H1 (cell line): Measurements from ENCODE around the gene PLAU. TPM values are rescaled to one million over a fixed set of nuclear protein-coding genes. Genes with fewer than 3 reads are reported as not detected.

Experiments
- CTCF ChIA-PET: fragments of 300-600 bp; sonication (Branson Sonifier 250); formaldehyde crosslinking; loops from one replicate; lab custom pipeline; 2021; ENCODE audit not compliant: partially characterized antibody; lab: Charles Lee
- POLR2A ChIA-PET: fragments of 300-600 bp; sonication (Branson Sonifier 250); formaldehyde crosslinking; loops from one replicate; lab custom pipeline; 2021; ENCODE audit warnings: inconsistent platforms; ENCODE audit not compliant: partially characterized antibody; lab: Charles Lee
- DNase-seq, 2 experiments: peaks; one replicate each; pipeline versions ENCODE4 v3.0.0 to v3.0.0-alpha.2; 2010 to 2022; ENCODE audit warnings: low spot score in 2 of 2, low read depth in 1 of 2, mixed read lengths in 1 of 2
- FAIRE-seq: peaks from 2 replicates; lab custom pipeline; 2011; peaks lifted over from hg19 to GRCh38; lab: Jason Lieb, UNC
- H2AFZ ChIP-seq: 2 replicates; pipeline ENCODE4 v1.8.1; 2012; ENCODE audit warnings: low read length, inconsistent platforms
- H2AK5ac ChIP-seq: 2 replicates; pipeline ENCODE4 v1.6.1; 2013; ENCODE audit warnings: low read depth, low read length
- H2BK120ac ChIP-seq: replicated peaks from 2 replicates; pipeline ENCODE3; 2013; ENCODE audit warnings: low read depth, low read length, inconsistent platforms
- H2BK12ac ChIP-seq: 2 replicates; pipeline ENCODE4 v1.6.1; 2013; ENCODE audit warnings: low read depth, low read length
- H2BK15ac ChIP-seq: 2 replicates; pipeline ENCODE4 v1.6.1; 2013; ENCODE audit warnings: low read length
- H2BK20ac ChIP-seq: 2 replicates; pipeline ENCODE4 v1.6.1; 2013; ENCODE audit warnings: low read length
- H2BK5ac ChIP-seq: 2 replicates; pipeline ENCODE4 v1.6.1; 2013; ENCODE audit warnings: low read depth, low read length
- H3K14ac ChIP-seq: 2 replicates; pipeline ENCODE4 v1.6.1; 2013; ENCODE audit warnings: inconsistent platforms; ENCODE audit not compliant: insufficient read length
- H3K18ac ChIP-seq: 2 replicates; pipeline ENCODE4 v1.6.1; 2013; ENCODE audit warnings: low read length; ENCODE audit errors: extremely low read depth
- H3K23ac ChIP-seq: 2 replicates; pipeline ENCODE4 v1.6.1; 2013; ENCODE audit warnings: inconsistent platforms; ENCODE audit not compliant: insufficient read length
- H3K23me2 ChIP-seq: 2 replicates; pipeline ENCODE4 v1.6.1; 2013; ENCODE audit warnings: low read depth, low read length
- H3K27ac ChIP-seq: 2 replicates; pipeline ENCODE4 v1.6.1; 2011; ENCODE audit warnings: low read depth, low read length, inconsistent platforms
- H3K27me3 ChIP-seq, 4 experiments: replicated peaks in 1 of 4; 1 replicate in 1 of 4; 2 replicates in 3 of 4; pipeline versions ENCODE4 v1.6.1 to v1.8.1; 2011 to 2013; ENCODE audit warnings: low read length in 3 of 4, mild to moderate bottlenecking in 3 of 4, inconsistent platforms in 2 of 4, mixed read lengths in 2 of 4, moderate library complexity in 1 of 4; ENCODE audit not compliant: control insufficient read depth in 3 of 4, insufficient read depth in 3 of 4; ENCODE audit errors: extremely low read depth in 1 of 4
- H3K36me3 ChIP-seq, 4 experiments: 2 replicates each; pipeline versions ENCODE4 v1.6.1 to v1.8.1; 2011 to 2013; ENCODE audit warnings: mild to moderate bottlenecking in 4 of 4, low read length in 3 of 4, moderate library complexity in 2 of 4, control low read depth in 1 of 4, inconsistent platforms in 1 of 4; ENCODE audit not compliant: insufficient read depth in 4 of 4, control insufficient read depth in 2 of 4
- H3K4ac ChIP-seq: replicated peaks from 2 replicates; pipeline ENCODE3; 2013; ENCODE audit warnings: low read length, low read depth, mixed read lengths, inconsistent platforms; ENCODE audit not compliant: insufficient read length
- H3K4me1 ChIP-seq, 4 experiments: replicated peaks in 1 of 4; 1 replicate in 1 of 4; 2 replicates in 3 of 4; pipeline versions ENCODE4 v1.6.1 to v1.8.1; 2011 to 2013; ENCODE audit warnings: low read length in 3 of 4, inconsistent platforms in 2 of 4, mixed read lengths in 1 of 4; ENCODE audit not compliant: insufficient read depth in 4 of 4, control insufficient read depth in 3 of 4
- H3K4me2 ChIP-seq, 2 experiments: 2 replicates each; pipeline versions ENCODE4 v1.6.1 to v1.8.1; 2011 to 2013; ENCODE audit warnings: low read depth in 2 of 2, low read length in 2 of 2, control low read depth in 1 of 2, inconsistent platforms in 1 of 2, mild to moderate bottlenecking in 1 of 2; ENCODE audit not compliant: insufficient read depth in 1 of 2
- H3K4me3 ChIP-seq, 4 experiments: fragments of 200-600, 300-600 bp in 1 of 4; sonication (generic), shearing (Covaris generic), sonication (Bioruptor Twin) in 1 of 4; 2 replicates each; pipeline versions ENCODE4 v1.5.1 to v1.8.1; 2011 to 2016; ENCODE audit warnings: low read length in 4 of 4, low read depth in 3 of 4, control low read depth in 2 of 4, inconsistent platforms in 2 of 4, mild to moderate bottlenecking in 2 of 4, mixed read lengths in 1 of 4, moderate library complexity in 1 of 4; ENCODE audit not compliant: insufficient read depth in 2 of 4; ENCODE audit errors: extremely low read depth in 1 of 4
- H3K56ac ChIP-seq: replicated peaks from 2 replicates; pipeline ENCODE3; 2013; ENCODE audit warnings: low read depth, mild to moderate bottlenecking, mixed read lengths, low read length, inconsistent platforms; ENCODE audit not compliant: insufficient read length
- H3K79me1 ChIP-seq: 2 replicates; pipeline ENCODE4 v1.6.1; 2013; ENCODE audit warnings: low read depth, low read length, control low read depth
- H3K79me2 ChIP-seq, 2 experiments: 2 replicates each; pipeline versions ENCODE4 v1.6.1 to v1.8.1; 2012 to 2013; ENCODE audit warnings: low read length in 2 of 2, mild to moderate bottlenecking in 2 of 2, inconsistent platforms in 1 of 2; ENCODE audit not compliant: insufficient read depth in 2 of 2, control insufficient read depth in 1 of 2
- H3K9ac ChIP-seq, 4 experiments: replicated peaks in 1 of 4; 1 replicate in 1 of 4; 2 replicates in 3 of 4; pipeline versions ENCODE4 v1.6.1 to v1.8.1; 2011 to 2013; ENCODE audit warnings: low read depth in 3 of 4, low read length in 3 of 4, control low read depth in 2 of 4, mild to moderate bottlenecking in 2 of 4, moderate library complexity in 2 of 4, inconsistent platforms in 1 of 4; ENCODE audit errors: extremely low read depth in 1 of 4
- H3K9me3 ChIP-seq, 2 experiments: 2 replicates each; pipeline versions ENCODE4 v1.6.1 to v1.8.1; 2012 to 2013; ENCODE audit warnings: mild to moderate bottlenecking in 2 of 2, moderate library complexity in 2 of 2, control low read depth in 1 of 2, inconsistent platforms in 1 of 2, low read depth in 1 of 2, low read length in 1 of 2, mixed read lengths in 1 of 2; ENCODE audit not compliant: insufficient read depth in 2 of 2
- H4K20me1 ChIP-seq, 2 experiments: replicated peaks in 1 of 2; 2 replicates each; pipeline versions ENCODE3 to v1.8.1; 2011 to 2013; ENCODE audit warnings: inconsistent platforms in 2 of 2, low read length in 2 of 2, mild to moderate bottlenecking in 1 of 2; ENCODE audit not compliant: insufficient read depth in 2 of 2, control insufficient read depth in 1 of 2
- H4K5ac ChIP-seq: 2 replicates; pipeline ENCODE4 v1.6.1; 2013; ENCODE audit warnings: low read length, low read depth, mixed read lengths, inconsistent platforms; ENCODE audit not compliant: insufficient read length
- H4K8ac ChIP-seq: 2 replicates; pipeline ENCODE4 v1.8.0; 2013; ENCODE audit warnings: mild to moderate bottlenecking, moderate library complexity, low read length, inconsistent platforms; ENCODE audit not compliant: insufficient read depth; ENCODE audit errors: extremely low read depth
- H4K91ac ChIP-seq: replicated peaks from 2 replicates; pipeline ENCODE3; 2013; ENCODE audit warnings: low read length, mixed read lengths, inconsistent platforms; ENCODE audit not compliant: insufficient read length
- BRCA1 ChIP-seq: IDR thresholded peaks from 2 replicates; pipeline ENCODE4 v1.6.1; 2012; ENCODE audit warnings: low read depth, low read length, improper control_type of control experiment
- RAD21 ChIP-seq, 2 experiments: IDR thresholded peaks in 1 of 2; conservative IDR thresholded peaks in 1 of 2; 2 replicates each; pipeline ENCODE4 v1.6.1; 2011; ENCODE audit warnings: low read depth in 2 of 2, low read length in 2 of 2, improper control_type of control experiment in 1 of 2, inconsistent platforms in 1 of 2, mild to moderate bottlenecking in 1 of 2, moderate library complexity in 1 of 2
- WGBS, 2 experiments: shearing (Covaris generic) in 1 of 2; methylation state at CpG; one replicate each; pipeline versions ENCODE4 v1.1.6 to v1.1.7; 2013 to 2015; ENCODE audit warnings: low lambda C conversion rate in 2 of 2, mixed read lengths in 2 of 2, inconsistent platforms in 1 of 2, low coverage in 1 of 2, missing lambda C conversion rate in 1 of 2; ENCODE audit not compliant: insufficient replicate concordance in 2 of 2, insufficient coverage in 1 of 2, insufficient read length in 1 of 2; ENCODE audit errors: extremely low coverage in 1 of 2, missing lambda C conversion rate in 1 of 2; 5-methylcytosine and 5-hydroxymethylcytosine counted together
- polyA plus RNA-seq, 7 experiments: library from polyadenylated mRNA; depleted of rRNA in 3 of 7; stranded (reverse) in 5 of 7; unstranded in 2 of 7; fragments of >200 nt in 5 of 7; fragments of 200-250 nt in 2 of 7; gene quantifications; 1 replicate in 5 of 7; 2 replicates in 1 of 7; 4 replicates in 1 of 7; pipeline versions ENCODE4 v1.2.1 to v1.2.3, GENCODE V29; 2011 to 2013; ENCODE audit warnings: missing spikeins in 2 of 7, mixed read lengths in 2 of 7
- total RNA-seq: library from RNA; stranded (reverse); fragmentation: NEBNext Ultra II Directional; extraction: Animal tissue kit (Norgen Biotek cat#: 25700); gene quantifications from 2 replicates; pipeline ENCODE4 v1.2.1, GENCODE V29; 2021

The PLAU gene
- total and polyA plus RNA-seq, 2 of the 8 experiments (the other 6 are each of a cell fraction or from before 2014, with no cell fraction given) = 16.2 to 26.1 TPM

- H3K23ac ChIP-seq = no peak overlapping the region
- H3K9ac ChIP-seq = no peak overlapping the region
- H3K79me2 ChIP-seq = no peaks in the 10 kb centered on the region
- peaks cover 0 to 4% (median under 1%) of the 10 kb centered on the region in 4 experiments; a peak in 2 of 7 replicates for H3K4me1 ChIP-seq
- H3K27me3 ChIP-seq = no peaks in the 10 kb centered on the region
- peaks cover 9 to 12% of the 10 kb centered on the region in 2 experiments; a peak in 3 of 4 replicates for H3K9me3 ChIP-seq
- no peak overlapping the region for H4K8ac ChIP-seq
- no peaks in the 10 kb centered on the region for H3K36me3 ChIP-seq
- no peak overlapping the region for H2BK12ac ChIP-seq
- no peak overlapping the region for H3K18ac ChIP-seq
- no peak overlapping the region for H2BK20ac ChIP-seq
- H4K91ac ChIP-seq = no peak overlapping the region
- no peak overlapping the region for H3K14ac ChIP-seq
- TF ChIP-seq BRCA1 = no peak
- TF ChIP-seq RAD21 (IDR thresholded peaks at IDR 0.05 in 1 of 2, conservative IDR thresholded peaks at IDR 0.05 in 1 of 2; ENCODE audit: low read depth in 2 of 2, low read length in 2 of 2) = 0 out of 4 replicates have a peak, but pooled peaks of 1 of the 2 experiments have one; percentile 3
- TF ChIP-seq, all 59 proteins: peak for 1
- no peaks in the 10 kb centered on the region for H4K20me1 ChIP-seq
- DNase-seq = no peak
- H3K23me2 ChIP-seq = no peaks in the 10 kb centered on the region
- no peak overlapping the region for H3K56ac ChIP-seq
- ChIA-PET CTCF (interaction anchor here (1.4 to 21.6 kb wide), 7 partner anchors 11 to 106 kb away, joined by 3 to 681 read pairs (median 4); no protein-coding TSS in a partner anchor), POLR2A (interaction anchor here (1.6 to 3.1 kb wide), 3 partner anchors 20 to 54 kb away, joined by 4 to 14 read pairs (median 9); partner anchors contain the start of gene VCL)
- no peak overlapping the region for H3K4me3 ChIP-seq
- no peak overlapping the region for H3K27ac ChIP-seq
- H2BK15ac ChIP-seq = no peak overlapping the region
- no peak overlapping the region for H4K5ac ChIP-seq
- FAIRE-seq = no peak
- WGBS, 2 experiments = 98% methylated on average over 9 of the region's 9 CpGs; no CpG with 5 or more reads in 1 of the 2 experiments
- no peak overlapping the region for H2BK5ac ChIP-seq
- no peaks in the 10 kb centered on the region for H3K79me1 ChIP-seq
- no peak overlapping the region for H2AFZ ChIP-seq
- no peak overlapping the region for H3K4ac ChIP-seq
- H3K4me2 ChIP-seq = no peak overlapping the region
- H2AK5ac ChIP-seq = no peak overlapping the region
- H2BK120ac ChIP-seq = no peak overlapping the region
Observed at GRCh38 chr10:73946253-73947145, 35.6 kb downstream of the PLAU start.
